ENCODE data around the gene ITIH1. TPM values are rescaled to one million over a fixed set of nuclear protein-coding genes. Genes with fewer than 3 reads are reported as not detected.
"Not testable (repeated sequence)": the region's sequence is repeated elsewhere in the genome, so short reads cannot be mapped to it uniquely, and the experiment has no call there.

Gene ITIH1, protein sequence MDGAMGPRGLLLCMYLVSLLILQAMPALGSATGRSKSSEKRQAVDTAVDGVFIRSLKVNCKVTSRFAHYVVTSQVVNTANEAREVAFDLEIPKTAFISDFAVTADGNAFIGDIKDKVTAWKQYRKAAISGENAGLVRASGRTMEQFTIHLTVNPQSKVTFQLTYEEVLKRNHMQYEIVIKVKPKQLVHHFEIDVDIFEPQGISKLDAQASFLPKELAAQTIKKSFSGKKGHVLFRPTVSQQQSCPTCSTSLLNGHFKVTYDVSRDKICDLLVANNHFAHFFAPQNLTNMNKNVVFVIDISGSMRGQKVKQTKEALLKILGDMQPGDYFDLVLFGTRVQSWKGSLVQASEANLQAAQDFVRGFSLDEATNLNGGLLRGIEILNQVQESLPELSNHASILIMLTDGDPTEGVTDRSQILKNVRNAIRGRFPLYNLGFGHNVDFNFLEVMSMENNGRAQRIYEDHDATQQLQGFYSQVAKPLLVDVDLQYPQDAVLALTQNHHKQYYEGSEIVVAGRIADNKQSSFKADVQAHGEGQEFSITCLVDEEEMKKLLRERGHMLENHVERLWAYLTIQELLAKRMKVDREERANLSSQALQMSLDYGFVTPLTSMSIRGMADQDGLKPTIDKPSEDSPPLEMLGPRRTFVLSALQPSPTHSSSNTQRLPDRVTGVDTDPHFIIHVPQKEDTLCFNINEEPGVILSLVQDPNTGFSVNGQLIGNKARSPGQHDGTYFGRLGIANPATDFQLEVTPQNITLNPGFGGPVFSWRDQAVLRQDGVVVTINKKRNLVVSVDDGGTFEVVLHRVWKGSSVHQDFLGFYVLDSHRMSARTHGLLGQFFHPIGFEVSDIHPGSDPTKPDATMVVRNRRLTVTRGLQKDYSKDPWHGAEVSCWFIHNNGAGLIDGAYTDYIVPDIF
- 0.42 and 0.80 TPM in 2 replicates for total RNA-seq

DNA sequence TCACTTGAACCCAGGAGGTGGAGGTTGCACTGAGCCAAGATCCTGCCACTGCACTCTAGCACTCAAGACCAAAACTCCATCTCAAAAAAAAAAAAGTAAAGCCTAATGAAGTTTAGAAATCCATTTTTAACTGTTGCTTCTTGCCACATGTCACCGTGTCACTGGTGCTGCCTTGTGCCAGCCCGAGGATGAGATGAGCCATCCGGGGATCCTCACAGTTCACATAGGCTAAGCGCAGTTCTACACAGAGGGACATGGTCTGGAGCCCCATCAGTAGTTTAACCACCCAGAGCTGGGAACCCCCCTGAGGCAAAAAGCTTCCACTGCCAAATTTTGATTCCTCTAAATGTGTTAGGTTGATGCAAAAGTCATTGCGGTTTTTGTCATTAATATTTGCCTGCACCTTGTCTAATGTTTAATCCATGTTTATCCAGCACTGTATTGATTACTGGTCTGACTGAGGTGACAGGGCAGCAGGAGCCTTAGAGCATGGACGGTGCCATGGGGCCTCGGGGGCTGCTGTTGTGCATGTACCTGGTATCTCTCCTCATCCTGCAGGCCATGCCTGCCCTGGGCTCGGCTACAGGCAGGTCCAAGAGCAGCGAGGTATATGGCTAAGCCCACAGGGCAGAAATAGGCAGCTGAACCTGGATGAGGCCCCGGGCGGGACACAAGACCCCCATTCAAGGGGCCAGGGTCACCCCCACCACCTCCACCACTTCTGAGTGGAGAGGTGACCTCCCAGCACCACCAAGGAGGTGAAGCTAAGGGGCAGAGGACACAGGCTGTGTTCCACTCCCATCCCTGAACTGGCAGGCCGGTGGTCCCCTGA is at the start of gene ITIH1:
TSS of gene ITIH1 (plus strand) at position 473 of the 832 bp plus-strand sequence. CDS start at position 490, 17 bp downstream.
- DNase-seq (peak; percentile 8), ATAC-seq (ENCODE audit: low read depth) (no peak)
- no peak within 1 kb of the TSS for H3K27ac Mint-ChIP-seq

DNA sequence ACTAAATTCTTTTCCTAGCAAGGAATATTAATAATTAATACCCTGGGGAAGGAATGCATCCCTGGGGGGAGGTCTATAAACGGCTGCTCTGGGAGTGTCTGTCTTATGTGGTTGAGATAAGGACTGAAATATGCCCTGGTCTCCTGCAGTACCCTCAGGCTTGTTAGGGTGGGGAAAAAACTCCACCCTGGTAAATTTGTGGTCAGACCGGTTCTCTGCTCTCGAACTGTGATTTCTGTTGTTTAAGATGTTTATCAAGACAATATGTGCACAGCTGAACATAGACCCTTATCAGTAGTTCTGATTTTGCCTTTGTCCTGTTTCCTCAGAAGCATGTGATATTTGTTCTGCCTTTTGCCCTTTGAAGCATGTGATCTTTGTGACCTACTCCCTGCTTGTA is 48.6 kb upstream of the ITIH1 start:
- CTCF ChIA-PET; DNase-seq; H3K27me3 Mint-ChIP-seq; H3K4me3 Mint-ChIP-seq; H3K4me1 Mint-ChIP-seq; POLR2A ChIA-PET; H3K27ac Mint-ChIP-seq; intact Hi-C loops (cut with micrococcal nuclease); ATAC-seq (ENCODE audit: low read depth): not testable (repeated sequence)
- Mint-ChIP-seq H3K9me3 (peaks cover 10% of the 10 kb centered on the region), H3K36me3 (ENCODE audit: low read depth) (peaks cover 58% of the 10 kb centered on the region)

More for the DNA sequence above, at the start of gene ITIH1:
- intact Hi-C loops (cut with micrococcal nuclease): loop anchor here (10.0 kb wide), 1 partner anchor 243 kb away; the partner anchor contains the start of genes NT5DC2 and UQCC5
- ChIA-PET CTCF (no interaction called here), POLR2A (no interaction called here)
- H3K9me3 Mint-ChIP-seq: no peaks in the 10 kb centered on the region
- H3K4me1 Mint-ChIP-seq: peaks cover 14% of the 10 kb centered on the region
- TF ChIP-seq, protein P1, sequence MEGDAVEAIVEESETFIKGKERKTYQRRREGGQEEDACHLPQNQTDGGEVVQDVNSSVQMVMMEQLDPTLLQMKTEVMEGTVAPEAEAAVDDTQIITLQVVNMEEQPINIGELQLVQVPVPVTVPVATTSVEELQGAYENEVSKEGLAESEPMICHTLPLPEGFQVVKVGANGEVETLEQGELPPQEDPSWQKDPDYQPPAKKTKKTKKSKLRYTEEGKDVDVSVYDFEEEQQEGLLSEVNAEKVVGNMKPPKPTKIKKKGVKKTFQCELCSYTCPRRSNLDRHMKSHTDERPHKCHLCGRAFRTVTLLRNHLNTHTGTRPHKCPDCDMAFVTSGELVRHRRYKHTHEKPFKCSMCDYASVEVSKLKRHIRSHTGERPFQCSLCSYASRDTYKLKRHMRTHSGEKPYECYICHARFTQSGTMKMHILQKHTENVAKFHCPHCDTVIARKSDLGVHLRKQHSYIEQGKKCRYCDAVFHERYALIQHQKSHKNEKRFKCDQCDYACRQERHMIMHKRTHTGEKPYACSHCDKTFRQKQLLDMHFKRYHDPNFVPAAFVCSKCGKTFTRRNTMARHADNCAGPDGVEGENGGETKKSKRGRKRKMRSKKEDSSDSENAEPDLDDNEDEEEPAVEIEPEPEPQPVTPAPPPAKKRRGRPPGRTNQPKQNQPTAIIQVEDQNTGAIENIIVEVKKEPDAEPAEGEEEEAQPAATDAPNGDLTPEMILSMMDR (IDR thresholded peaks at IDR 0.05): no peak
- H3K36me3 Mint-ChIP-seq (ENCODE audit: low read depth): no peaks in the 10 kb centered on the region
- H3K27me3 Mint-ChIP-seq: no peaks in the 10 kb centered on the region
- H3K4me3 Mint-ChIP-seq: no peak within 1 kb of the TSS

DNA sequence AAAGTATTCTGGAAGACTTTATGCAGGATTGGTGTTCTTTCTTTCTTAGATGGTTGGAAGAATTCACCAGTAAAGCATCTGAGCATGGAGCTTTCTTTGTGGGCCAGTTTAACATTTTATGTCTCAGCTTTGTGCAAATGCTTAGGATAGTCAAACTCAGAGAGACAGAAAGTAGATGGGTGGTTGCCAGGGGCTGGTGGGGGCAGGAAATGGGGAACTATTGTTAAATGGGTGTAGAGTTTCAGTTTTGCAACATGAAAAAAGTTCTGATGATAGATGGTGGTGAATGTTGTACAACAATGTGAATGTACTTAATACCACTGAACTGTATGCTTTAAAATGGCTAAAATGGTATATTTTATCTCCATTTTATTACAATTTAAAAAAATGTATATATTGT is 46.7 kb upstream of the ITIH1 start:
- Mint-ChIP-seq H3K4me1 (peaks cover 6% of the 10 kb centered on the region), H3K9me3 (peaks cover 10% of the 10 kb centered on the region), H3K27me3 (no peaks in the 10 kb centered on the region), H3K27ac (no peak overlapping the region), H3K4me3 (no peak overlapping the region), H3K36me3 (ENCODE audit: low read depth) (peaks cover 69% of the 10 kb centered on the region)
- POLR2A ChIA-PET: no interaction called here
- TF ChIP-seq, protein P1 (IDR thresholded peaks at IDR 0.05): no peak
- DNase-seq: no peak
- no peak for ATAC-seq (ENCODE audit: low read depth)
- CTCF ChIA-PET: no interaction called here
- intact Hi-C loops (cut with micrococcal nuclease): no loop called here

DNA sequence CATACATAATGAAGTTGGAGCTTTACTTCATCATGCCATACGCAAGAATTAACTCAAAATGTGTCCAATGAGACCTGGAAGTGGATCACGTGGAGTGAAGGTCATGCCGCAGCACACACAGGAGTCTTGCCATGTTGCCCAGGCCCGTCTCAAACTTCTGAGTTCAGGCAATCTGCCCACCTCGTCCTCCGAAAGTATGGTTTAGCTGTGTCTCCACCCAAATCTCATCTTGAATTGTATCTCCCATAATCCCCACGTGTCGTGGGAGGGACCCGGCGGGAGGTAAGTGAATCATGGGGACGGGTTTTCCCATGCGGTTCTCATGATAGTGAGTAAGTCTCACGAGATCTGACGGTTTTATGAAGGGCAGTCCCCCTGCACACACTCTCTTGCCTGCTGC is 45.8 kb upstream of the ITIH1 start:
- H3K27me3 Mint-ChIP-seq: no peaks in the 10 kb centered on the region
- ChIA-PET CTCF (no interaction called here), POLR2A (no interaction called here)

More for the DNA sequence above, 45.8 kb upstream of the ITIH1 start:
- intact Hi-C loops (cut with micrococcal nuclease): no loop called here
- H3K4me3 Mint-ChIP-seq: no peak overlapping the region
- H3K27ac Mint-ChIP-seq: no peak overlapping the region
- DNase-seq (no peak), ATAC-seq (ENCODE audit: low read depth) (no peak)
- peaks cover 10% of the 10 kb centered on the region for H3K9me3 Mint-ChIP-seq
- peaks cover 6% of the 10 kb centered on the region for H3K4me1 Mint-ChIP-seq
- TF ChIP-seq, protein P1 (IDR thresholded peaks at IDR 0.05): no peak
- H3K36me3 Mint-ChIP-seq (ENCODE audit: low read depth): peaks cover 73% of the 10 kb centered on the region

Data from activated B cell treated with CpG ODN at 0.5 μM for 24 hours (primary cell).